Gastrocnemius medialis (tissue), 4 donors: ENCODE measurements around the gene CCHCR1. TPM values are rescaled to one million over a fixed set of nuclear protein-coding genes. Genes with fewer than 3 reads are reported as not detected.
A peak's percentile ranks its signal among the peaks of the same experiment; 100 is the strongest.

Experiments
- ATAC-seq, 2 donors: fragments of 150-250 bp; one replicate each; pipeline ENCODE4 v1.9.1; 2016
- DNase-seq, 2 donors: peaks; one replicate each; pipeline ENCODE4 v3.0.0-alpha.2; 2019
- H3K27ac ChIP-seq, 4 donors: fragments of 200-600 bp; sonication (generic); 1 replicate in 1 of 4; 2 replicates in 3 of 4; pipeline ENCODE4 v1.5.1; 2016 to 2018; ENCODE audit warnings: mild to moderate bottlenecking in 2 of 4, moderate library complexity in 1 of 4
- H3K27me3 ChIP-seq, 3 donors: fragments of 200-600 bp; sonication (generic) in 2 of 3; 1 replicate in 1 of 3; 2 replicates in 2 of 3; pipeline versions ENCODE4 v1.5.1 to v1.6.0; 2016 to 2019; ENCODE audit warnings: mild to moderate bottlenecking in 1 of 3, moderate library complexity in 1 of 3
- H3K36me3 ChIP-seq, 2 donors: fragments of 200-600 bp; sonication (generic) in 1 of 2; one replicate each; pipeline ENCODE4 v1.5.1; 2017 to 2018
- H3K4me1 ChIP-seq, 2 donors: fragments of 200-600 bp; sonication (generic) in 1 of 2; one replicate each; pipeline ENCODE4 v1.5.1; 2016 to 2017; ENCODE audit warnings: mild to moderate bottlenecking in 2 of 2
- H3K4me3 ChIP-seq, 4 donors: fragments of 200-600 bp; sonication (generic) in 3 of 4; 1 replicate in 1 of 4; 2 replicates in 3 of 4; pipeline ENCODE4 v1.5.1; 2016 to 2019; ENCODE audit warnings: mild to moderate bottlenecking in 2 of 4
- H3K9me3 ChIP-seq, 3 donors: fragments of 200-600 bp; sonication (generic) in 2 of 3; 1 replicate in 1 of 3; 2 replicates in 2 of 3; pipeline ENCODE4 v1.5.1; 2016 to 2019
- CTCF ChIP-seq, 5 experiments: fragments of 450-650 bp in 3 of 5; fragments of 200-600 bp in 2 of 5; sonication (generic) in 2 of 5; IDR thresholded peaks in 4 of 5; conservative IDR thresholded peaks in 1 of 5; 1 replicate in 4 of 5; 2 replicates in 1 of 5; pipeline ENCODE4 v1.5.1; 2016 to 2019; ENCODE audit warnings: antibody characterized with exemption in 5 of 5, mild to moderate bottlenecking in 3 of 5, moderate library complexity in 3 of 5
- POLR2A ChIP-seq, 2 donors: fragments of 450-650 bp; IDR thresholded peaks; one replicate each; pipeline ENCODE4 v1.6.1; 2017; ENCODE audit warnings: antibody characterized with exemption in 2 of 2, mild to moderate bottlenecking in 2 of 2, moderate library complexity in 2 of 2
- in situ Hi-C, 4 donors: fragments of 200-750 bp; cut with MboI; loops; one replicate each; pipeline versions ENCODE4 v1.15.0 to v1.8.0; 2017; ENCODE audit warnings: low sequenced_read_pairs in 4 of 4
- intact Hi-C: fragments of 100-400 bp; cut with DNase I; formaldehyde crosslinking; loops from one replicate; pipeline ENCODE4 v1.15.1; 2023; ENCODE audit warnings: low total_unique reads
- total RNA-seq, 4 donors: library from RNA; depleted of rRNA; stranded (reverse); fragments of >200 nt; gene quantifications; one replicate each; pipeline versions ENCODE4 v1.1.0 to v1.2.3, GENCODE V29; 2016

The CCHCR1 gene
- total RNA-seq, 4 donors from 2014 or later: 4.9 to 34.3 (median 7.7) TPM

- intact Hi-C loops (no loop called here), in situ Hi-C loops (no loop called here)
- H3K4me3 ChIP-seq: no peak overlapping the region
- no peak for TF ChIP-seq POLR2A (IDR thresholded peaks at IDR 0.05)
- TF ChIP-seq CTCF (IDR thresholded peaks at IDR 0.05 in 4 of 5, conservative IDR thresholded peaks at IDR 0.05 in 1 of 5): no peak
- H3K36me3 ChIP-seq: no peaks in the 10 kb centered on the region
- ATAC-seq (peak in 1 of 2 donors; percentile 31), DNase-seq (no peak)
- no peaks in the 10 kb centered on the region for H3K9me3 ChIP-seq
- H3K27me3 ChIP-seq: no peaks in the 10 kb centered on the region
- peaks cover 0 to 4% of the 10 kb centered on the region in 2 donors for H3K4me1 ChIP-seq
- H3K27ac ChIP-seq: no peak overlapping the region
Measured at GRCh38 chr6:31125162-31125561, 32.4 kb downstream of the CCHCR1 start.

GRCh38 chr6:31122791-31123706 lies 34.6 kb downstream of the CCHCR1 start:
- DNase-seq: peak in 1 of 2 donors; percentile 57
- in situ Hi-C loops: no loop called here
- H3K9me3 ChIP-seq: no peaks in the 10 kb centered on the region
- no peaks in the 10 kb centered on the region for H3K36me3 ChIP-seq
- ATAC-seq: peak in 1 of 2 donors; percentile 76
- H3K4me1 ChIP-seq: peaks cover 0 to 4% of the 10 kb centered on the region in 2 donors
- TF ChIP-seq POLR2A (IDR thresholded peaks at IDR 0.05): no peak
- intact Hi-C loops: no loop called here
- no peak overlapping the region for H3K4me3 ChIP-seq
- H3K27ac ChIP-seq: peak overlapping the region in 1 of 4 donors; percentile 29
- no peaks in the 10 kb centered on the region for H3K27me3 ChIP-seq

GRCh38 chr6:31121131-31121790 lies 36.3 kb downstream of the CCHCR1 start:
- in situ Hi-C loops (no loop called here), intact Hi-C loops (no loop called here)
- DNase-seq: no peak
- no peaks in the 10 kb centered on the region for H3K36me3 ChIP-seq
- H3K4me3 ChIP-seq: no peak overlapping the region
- no peak for TF ChIP-seq CTCF (IDR thresholded peaks at IDR 0.05 in 4 of 5, conservative IDR thresholded peaks at IDR 0.05 in 1 of 5)
- peaks cover 0 to 4% of the 10 kb centered on the region in 2 donors for H3K4me1 ChIP-seq
- no peak for ATAC-seq
- no peaks in the 10 kb centered on the region for H3K27me3 ChIP-seq
- no peaks in the 10 kb centered on the region for H3K9me3 ChIP-seq
- H3K27ac ChIP-seq: no peak overlapping the region

GRCh38 chr6:31120151-31120915 lies 37.3 kb downstream of the CCHCR1 start, which contains the start of gene CDSN:
Gene CDSN, minus strand, starts transcription at chr6:31120446. Its CDS starts 27 bp downstream, at chr6:31120419.
- ATAC-seq (no peak), DNase-seq (no peak)
- intact Hi-C loops: no loop called here
- no peaks in the 10 kb centered on the region for H3K9me3 ChIP-seq
- H3K27me3 ChIP-seq: no peaks in the 10 kb centered on the region
- TF ChIP-seq CTCF (IDR thresholded peaks at IDR 0.05 in 4 of 5, conservative IDR thresholded peaks at IDR 0.05 in 1 of 5) (no peak), POLR2A (IDR thresholded peaks at IDR 0.05) (no peak)
- H3K27ac ChIP-seq: no peak within 1 kb of the TSS
- in situ Hi-C loops: no loop called here
- no peaks in the 10 kb centered on the region for H3K36me3 ChIP-seq
- no peak within 1 kb of the TSS for H3K4me3 ChIP-seq
- peaks cover 0 to 4% of the 10 kb centered on the region in 2 donors for H3K4me1 ChIP-seq
